Measurements from ENCODE around the gene SIT1. TPM values are rescaled to one million over a fixed set of nuclear protein-coding genes. Genes with fewer than 3 reads are reported as not detected.

SIT1 gene
- total RNA-seq, 1 donor: 0.36 TPM

GRCh38 chr9:35690614-35691333 is 40.0 kb upstream of the SIT1 start:
- Histone ChIP-seq H3K27ac (ENCODE audit: low read depth, low read length) (peak overlapping the region; percentile 87), H3K36me3 (ENCODE audit: insufficient read depth, low read length) (peaks cover 32% of the 10 kb centered on the region), H3K4me2 (ENCODE audit: insufficient read depth, low read length) (peak overlapping the region; percentile 100), H3K4me3 (ENCODE audit: insufficient read depth, low read length) (peak overlapping the region; percentile 93), H4K20me1 (ENCODE audit: insufficient read depth, low read length) (peaks cover 39% of the 10 kb centered on the region), H3K4me1 (ENCODE audit: insufficient read depth, low read length) (peaks cover 40% of the 10 kb centered on the region), H3K79me2 (ENCODE audit: insufficient read depth, low read length) (peaks cover 38% of the 10 kb centered on the region), H2AFZ (ENCODE audit: low read length) (peak overlapping the region; percentile 11), H3K27me3 (ENCODE audit: insufficient read depth, low read length) (no peaks in the 10 kb centered on the region), H3K9me3 (ENCODE audit: low read depth, low read length) (no peaks in the 10 kb centered on the region)
- no peak for TF ChIP-seq CTCF (IDR thresholded peaks at IDR 0.05; ENCODE audit: extremely low read depth, low read depth, low read length)
- peak; percentile 96 for DNase-seq (ENCODE audit: insufficient read length, low spot score, missing footprints)

DNA sequence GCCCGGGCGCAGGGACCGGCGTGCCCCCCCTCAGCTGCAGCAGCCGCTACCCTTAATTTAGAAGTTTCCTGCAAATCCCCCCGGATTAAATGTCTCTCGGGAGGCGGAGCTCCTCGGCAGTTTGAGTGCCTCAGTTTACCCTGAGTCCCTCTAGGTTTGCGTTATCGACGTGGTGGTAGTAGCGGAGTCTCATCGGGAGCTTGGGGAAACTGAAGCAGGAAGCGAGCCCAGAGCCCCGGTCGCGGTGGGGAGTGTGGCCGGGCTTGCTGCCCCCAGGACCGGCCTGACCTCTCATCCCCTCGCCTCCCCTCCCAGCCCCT is 39.5 kb upstream of the SIT1 start:
- Histone ChIP-seq H3K4me3 (ENCODE audit: insufficient read depth, low read length) (peak overlapping the region; percentile 93), H3K9me3 (ENCODE audit: low read depth, low read length) (no peaks in the 10 kb centered on the region), H3K4me2 (ENCODE audit: insufficient read depth, low read length) (peak overlapping the region; percentile 100), H3K27ac (ENCODE audit: low read depth, low read length) (peak overlapping the region; percentile 74), H4K20me1 (ENCODE audit: insufficient read depth, low read length) (peaks cover 45% of the 10 kb centered on the region), H3K4me1 (ENCODE audit: insufficient read depth, low read length) (peaks cover 39% of the 10 kb centered on the region), H2AFZ (ENCODE audit: low read length) (no peak overlapping the region), H3K36me3 (ENCODE audit: insufficient read depth, low read length) (peaks cover 34% of the 10 kb centered on the region), H3K79me2 (ENCODE audit: insufficient read depth, low read length) (peaks cover 43% of the 10 kb centered on the region), H3K27me3 (ENCODE audit: insufficient read depth, low read length) (no peaks in the 10 kb centered on the region)
- DNase-seq (ENCODE audit: insufficient read length, low spot score, missing footprints): peak; percentile 91
- no peak for TF ChIP-seq CTCF (IDR thresholded peaks at IDR 0.05; ENCODE audit: extremely low read depth, low read depth, low read length)

GRCh38 chr9:35689542-35690293 is 39.0 kb upstream of the SIT1 start, which contains the start of gene TPM2:
TSS of gene TPM2 (minus strand) at chr9:35689925. CDS start at chr9:35689817, 108 bp downstream.
- peak within 1 kb of the TSS; percentile 93 for H3K4me3 ChIP-seq (ENCODE audit: insufficient read depth, low read length)
- no peak for TF ChIP-seq CTCF (IDR thresholded peaks at IDR 0.05; ENCODE audit: extremely low read depth, low read depth, low read length)
- peaks cover 39% of the 10 kb centered on the region for H3K36me3 ChIP-seq (ENCODE audit: insufficient read depth, low read length)
- H2AFZ ChIP-seq (ENCODE audit: low read length): no peak within 1 kb of the TSS
- H3K27ac ChIP-seq (ENCODE audit: low read depth, low read length): peak within 1 kb of the TSS; percentile 87
- H3K27me3 ChIP-seq (ENCODE audit: insufficient read depth, low read length): no peaks in the 10 kb centered on the region
- no peaks in the 10 kb centered on the region for H3K9me3 ChIP-seq (ENCODE audit: low read depth, low read length)
- H3K4me2 ChIP-seq (ENCODE audit: insufficient read depth, low read length): peak within 1 kb of the TSS; percentile 100
- H3K79me2 ChIP-seq (ENCODE audit: insufficient read depth, low read length): peaks cover 49% of the 10 kb centered on the region
- peaks cover 50% of the 10 kb centered on the region for H4K20me1 ChIP-seq (ENCODE audit: insufficient read depth, low read length)
- DNase-seq (ENCODE audit: insufficient read length, low spot score, missing footprints): peak; percentile 96
- H3K4me1 ChIP-seq (ENCODE audit: insufficient read depth, low read length): peaks cover 40% of the 10 kb centered on the region
